ENCODE results near the gene GOLGA2. TPM values are rescaled to one million over a fixed set of nuclear protein-coding genes. Genes with fewer than 3 reads are reported as not detected.
A peak's percentile ranks its signal among the peaks of the same experiment; 100 is the strongest.

The GOLGA2 gene
- total and polyA plus RNA-seq, 8 donors = 37.9 to 105 (median 59.3) TPM

DNA sequence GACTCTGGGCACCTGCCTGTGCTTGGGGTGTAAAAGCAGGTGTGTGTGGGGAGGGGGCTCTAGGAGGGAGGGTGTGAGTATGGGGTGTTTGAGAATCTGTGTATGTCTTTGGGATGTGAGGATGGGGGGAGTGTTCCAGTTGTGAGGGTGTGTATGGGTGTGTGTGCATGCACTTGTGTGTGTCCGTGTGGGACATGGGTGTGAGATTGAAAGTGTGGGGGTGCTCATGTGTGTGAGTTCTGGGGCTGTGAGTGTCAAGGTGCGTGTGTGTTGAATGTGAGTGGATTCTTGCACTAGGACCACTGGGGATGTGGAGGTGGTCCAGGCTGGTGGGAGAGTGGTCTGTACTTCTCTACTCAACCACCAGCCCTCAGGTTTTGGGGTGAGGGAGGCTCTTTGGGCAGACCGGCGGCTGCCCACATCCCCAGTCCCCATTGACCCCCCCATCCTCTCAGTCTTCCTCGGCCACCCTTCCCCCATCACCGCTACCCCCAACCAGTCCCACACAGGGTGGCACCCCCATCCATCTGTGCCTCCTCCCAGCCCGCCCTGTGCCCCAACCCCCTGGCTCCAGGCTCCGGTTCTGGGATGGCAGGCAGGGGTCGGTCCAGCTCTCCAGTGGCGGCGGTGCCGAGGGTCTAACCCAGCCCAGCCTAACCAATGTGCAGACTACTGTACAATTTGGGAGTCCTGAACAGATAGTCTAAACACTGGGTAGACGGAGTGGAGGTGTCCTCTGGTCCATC, 31.5 kb downstream of the GOLGA2 start:
- H3K4me3 ChIP-seq = no peak overlapping the region
- no peaks in the 10 kb centered on the region for H3K36me3 ChIP-seq
- no peak for FAIRE-seq
- intact Hi-C loops (cut with DNase I) = no loop called here
- DNase-seq = peak in 1 of 6 donors; percentile 57
- no peaks in the 10 kb centered on the region for H3K4me1 ChIP-seq
- H3K27ac ChIP-seq = no peak overlapping the region
- WGBS, 2 donors = 69 to 77% methylated on average over 13 of the region's 13 CpGs
- H3K27me3 ChIP-seq = no peaks in the 10 kb centered on the region
- no peak for ATAC-seq
- TF ChIP-seq, protein P1, sequence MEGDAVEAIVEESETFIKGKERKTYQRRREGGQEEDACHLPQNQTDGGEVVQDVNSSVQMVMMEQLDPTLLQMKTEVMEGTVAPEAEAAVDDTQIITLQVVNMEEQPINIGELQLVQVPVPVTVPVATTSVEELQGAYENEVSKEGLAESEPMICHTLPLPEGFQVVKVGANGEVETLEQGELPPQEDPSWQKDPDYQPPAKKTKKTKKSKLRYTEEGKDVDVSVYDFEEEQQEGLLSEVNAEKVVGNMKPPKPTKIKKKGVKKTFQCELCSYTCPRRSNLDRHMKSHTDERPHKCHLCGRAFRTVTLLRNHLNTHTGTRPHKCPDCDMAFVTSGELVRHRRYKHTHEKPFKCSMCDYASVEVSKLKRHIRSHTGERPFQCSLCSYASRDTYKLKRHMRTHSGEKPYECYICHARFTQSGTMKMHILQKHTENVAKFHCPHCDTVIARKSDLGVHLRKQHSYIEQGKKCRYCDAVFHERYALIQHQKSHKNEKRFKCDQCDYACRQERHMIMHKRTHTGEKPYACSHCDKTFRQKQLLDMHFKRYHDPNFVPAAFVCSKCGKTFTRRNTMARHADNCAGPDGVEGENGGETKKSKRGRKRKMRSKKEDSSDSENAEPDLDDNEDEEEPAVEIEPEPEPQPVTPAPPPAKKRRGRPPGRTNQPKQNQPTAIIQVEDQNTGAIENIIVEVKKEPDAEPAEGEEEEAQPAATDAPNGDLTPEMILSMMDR (IDR thresholded peaks at IDR 0.05) = no peak
- H3K9me3 ChIP-seq = no peaks in the 10 kb centered on the region

DNA sequence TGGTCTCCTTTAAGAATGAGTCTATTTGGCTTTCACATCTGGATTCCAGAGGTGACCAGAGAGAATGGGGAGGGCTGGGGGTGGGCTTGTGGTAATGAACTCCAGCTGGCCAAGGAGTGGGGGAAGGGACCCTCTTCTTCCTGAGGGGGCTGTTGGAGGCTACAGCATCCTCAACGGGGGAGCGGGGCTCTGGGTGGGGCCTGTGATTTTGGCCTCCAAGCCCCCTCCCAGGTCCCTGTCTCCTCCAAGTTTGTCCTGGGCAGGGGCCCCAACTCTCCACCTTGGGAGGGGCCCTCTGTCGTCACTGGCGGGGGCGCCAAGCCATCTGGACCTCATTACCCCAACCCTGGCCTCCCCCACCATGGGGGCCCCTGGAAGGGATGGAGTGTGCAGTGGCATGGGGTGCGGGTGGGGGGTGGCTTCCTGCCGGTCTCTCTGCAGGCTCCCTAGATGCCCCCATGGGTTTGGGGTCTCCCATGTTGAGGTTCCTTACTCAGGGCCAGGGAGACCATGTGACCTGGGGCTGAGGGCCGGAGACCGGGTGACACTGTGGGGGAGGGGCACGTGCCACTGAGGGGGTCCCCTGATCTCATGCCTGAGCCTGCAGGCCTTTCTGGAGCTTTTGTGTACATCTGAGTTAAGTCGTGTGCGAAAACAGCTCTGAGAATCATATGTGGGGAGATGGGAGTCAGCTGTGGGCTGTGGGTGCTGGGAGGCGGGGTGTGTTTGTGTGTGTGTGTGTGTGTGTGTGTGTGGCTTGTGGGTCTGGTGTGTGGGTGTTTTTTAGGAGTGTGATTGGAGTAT, 32.4 kb downstream of the GOLGA2 start:
- H3K4me1 ChIP-seq = no peaks in the 10 kb centered on the region
- H3K36me3 ChIP-seq = no peaks in the 10 kb centered on the region
- FAIRE-seq (no peak), DNase-seq (peak in 2 of 6 donors; percentile 26 to 60), ATAC-seq (peak in 2 of 4 donors; percentile 16 to 23)
- no peak overlapping the region for H3K4me3 ChIP-seq
- peak overlapping the region in 1 of 4 donors; percentile 30 for H3K27ac ChIP-seq
- no peaks in the 10 kb centered on the region for H3K9me3 ChIP-seq
- no peaks in the 10 kb centered on the region for H3K27me3 ChIP-seq
- WGBS, 2 donors = 68 to 75% methylated on average over 12 to 13 of the region's 13 CpGs
- TF ChIP-seq, protein P1 (IDR thresholded peaks at IDR 0.05) = no peak
- intact Hi-C loops (cut with DNase I) = no loop called here

DNA sequence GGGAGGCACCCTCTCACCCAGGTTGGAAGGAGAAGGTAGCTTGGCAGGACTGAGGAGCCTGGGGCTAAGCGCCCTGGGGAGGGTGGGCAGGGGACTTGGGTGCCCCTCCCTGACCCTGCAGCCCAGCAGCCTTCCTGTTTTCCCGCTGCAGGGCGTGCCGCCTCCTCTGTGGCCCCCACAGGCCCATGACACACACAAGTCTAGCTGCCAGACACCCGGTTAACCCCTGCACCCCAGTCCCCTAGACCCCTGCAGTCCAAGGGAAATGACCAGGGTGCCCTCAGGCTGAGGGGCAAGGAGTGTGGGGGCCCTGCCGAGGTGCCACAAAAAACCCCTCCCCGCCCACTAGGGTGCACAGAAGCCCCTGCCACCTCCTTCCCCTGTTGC, 33.0 kb downstream of the GOLGA2 start:
- ATAC-seq = peak in 3 of 4 donors; percentile 9 to 27 (median 13)
- intact Hi-C loops (cut with DNase I) = no loop called here
- Histone ChIP-seq H3K4me1 (no peaks in the 10 kb centered on the region), H3K36me3 (no peaks in the 10 kb centered on the region), H3K27ac (no peak overlapping the region), H3K9me3 (no peaks in the 10 kb centered on the region), H3K27me3 (no peaks in the 10 kb centered on the region), H3K4me3 (no peak overlapping the region)
- TF ChIP-seq, protein P1 (IDR thresholded peaks at IDR 0.05) = no peak
- peak in 2 of 6 donors; percentile 18 to 42 for DNase-seq
- 74 to 78% methylated on average over 5 to 7 of the region's 7 CpGs for WGBS, 2 donors
- FAIRE-seq = no peak

DNA sequence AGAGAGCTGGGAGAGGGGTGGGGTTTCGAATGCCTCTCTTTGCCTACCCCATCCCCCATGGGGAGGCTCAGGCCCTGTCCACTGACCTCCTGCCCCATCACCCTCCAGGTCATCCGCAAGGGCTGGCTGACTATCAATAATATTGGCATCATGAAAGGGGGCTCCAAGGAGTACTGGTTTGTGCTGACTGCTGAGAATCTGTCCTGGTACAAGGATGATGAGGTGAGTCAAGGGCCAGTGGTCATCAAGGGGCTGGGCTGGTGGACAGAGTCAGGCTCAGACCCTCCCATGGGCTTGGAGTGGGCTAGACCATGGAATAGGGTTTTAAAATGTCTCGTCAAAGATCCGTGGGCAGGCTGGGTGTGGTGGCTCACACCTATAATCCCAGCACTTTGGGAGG, 33.7 kb downstream of the GOLGA2 start:
- 80 to 95% methylated on average over 4 of the region's 4 CpGs for whole genome bisulfite sequencing, 2 donors
- no peak overlapping the region for H3K27ac ChIP-seq
- intact Hi-C loops (cut with DNase I) = no loop called here
- no peaks in the 10 kb centered on the region for H3K9me3 ChIP-seq
- TF ChIP-seq, protein P1 (IDR thresholded peaks at IDR 0.05) = no peak
- FAIRE-seq (no peak), ATAC-seq (no peak), DNase-seq (no peak)
- H3K27me3 ChIP-seq = no peaks in the 10 kb centered on the region
- no peaks in the 10 kb centered on the region for H3K36me3 ChIP-seq
- H3K4me3 ChIP-seq = no peak overlapping the region
- no peaks in the 10 kb centered on the region for H3K4me1 ChIP-seq

Data from pancreas (tissue), 10 donors.